Activated gamma-delta T cell treated with Interleukin-2 at 50 U/mL for 16 hours (primary cell): Measurements from ENCODE around the gene CD83.

ENCODE experiments used
- DNase-seq: peaks from one replicate; pipeline ENCODE4 v3.0.0-alpha.2; 2020

CD83 gene

DNA sequence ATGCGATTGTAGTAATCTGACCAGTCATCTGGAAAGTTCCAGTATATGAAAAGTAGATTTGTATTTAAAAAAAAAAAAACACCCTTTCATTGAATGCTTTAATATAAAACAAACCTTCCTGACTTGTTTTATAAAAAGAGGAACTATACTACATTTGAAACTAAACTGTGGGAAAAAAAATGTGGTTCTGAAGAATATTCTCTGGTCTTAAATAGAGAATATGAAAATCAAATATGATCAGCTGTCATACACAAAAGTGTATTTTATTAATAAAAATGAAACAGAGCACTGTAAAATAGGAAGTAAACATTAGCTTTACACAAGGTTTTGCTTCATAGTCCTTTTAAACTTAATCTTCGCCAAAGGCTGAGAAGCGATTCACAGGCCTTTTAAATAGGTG lies 25.3 kb upstream of the CD83 start:
- no peak for DNase-seq

DNA sequence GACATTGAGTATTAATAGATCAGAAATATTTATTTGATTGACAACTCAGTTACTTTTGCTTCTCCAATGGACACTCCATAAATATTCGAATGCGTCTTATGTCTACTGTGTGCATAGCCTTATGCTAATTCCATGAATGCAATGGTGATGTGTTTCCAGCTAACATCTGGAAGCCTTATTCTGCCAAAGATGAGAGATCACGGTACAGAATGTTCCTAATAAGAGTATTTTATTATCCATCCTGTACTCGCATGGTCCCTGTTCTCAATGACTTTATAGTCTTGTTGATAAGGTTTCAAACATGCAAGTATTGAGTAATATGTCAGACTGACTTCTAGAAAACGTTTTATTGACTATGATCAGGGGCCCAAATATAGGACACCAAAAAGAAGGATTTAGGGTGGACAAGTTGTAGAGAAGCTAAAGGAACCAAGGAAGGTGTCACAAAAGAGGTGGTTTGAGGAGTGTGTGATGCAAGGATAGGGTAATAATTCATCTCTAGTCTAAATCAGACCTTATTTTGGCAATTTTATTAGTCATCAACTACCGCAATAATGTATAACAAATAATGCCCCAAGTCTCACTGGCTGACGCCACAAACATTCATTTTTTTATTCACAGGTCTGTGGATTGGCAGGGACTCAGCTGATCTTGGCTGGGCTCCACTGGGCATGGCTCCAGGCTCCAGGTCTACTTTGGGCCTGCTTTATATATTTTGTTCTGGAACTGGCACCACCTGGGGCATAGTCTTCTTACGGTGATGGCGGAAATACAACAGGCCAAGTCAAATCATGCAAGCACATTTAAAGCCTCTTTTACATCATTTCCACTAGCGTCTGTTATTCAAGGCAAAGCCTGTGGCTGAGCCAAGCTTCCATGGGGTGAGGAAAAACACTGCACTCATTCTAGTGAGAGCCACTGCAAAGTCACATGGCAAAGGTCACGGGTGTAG lies 24.5 kb upstream of the CD83 start:
- no peak for DNase-seq

DNA sequence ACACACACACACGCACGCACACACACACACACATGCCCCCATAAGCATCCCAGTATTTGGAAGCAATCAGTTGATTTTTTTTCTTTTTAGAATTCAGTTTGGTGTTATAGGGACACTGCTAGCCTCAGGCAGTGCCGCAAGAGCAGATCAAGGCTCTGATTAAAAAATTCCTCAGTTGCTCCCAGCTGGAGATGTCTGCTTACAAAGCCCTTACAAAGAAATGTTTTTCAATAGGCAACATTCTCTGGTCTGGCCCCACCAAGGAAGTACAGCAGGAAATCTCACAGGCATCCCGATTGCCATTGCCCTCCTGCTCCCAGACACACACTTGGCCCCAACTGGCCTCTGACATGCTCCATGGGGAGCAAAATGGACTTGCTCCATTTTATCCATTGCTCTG lies 22.9 kb upstream of the CD83 start:
- no peak for DNase-seq

DNA sequence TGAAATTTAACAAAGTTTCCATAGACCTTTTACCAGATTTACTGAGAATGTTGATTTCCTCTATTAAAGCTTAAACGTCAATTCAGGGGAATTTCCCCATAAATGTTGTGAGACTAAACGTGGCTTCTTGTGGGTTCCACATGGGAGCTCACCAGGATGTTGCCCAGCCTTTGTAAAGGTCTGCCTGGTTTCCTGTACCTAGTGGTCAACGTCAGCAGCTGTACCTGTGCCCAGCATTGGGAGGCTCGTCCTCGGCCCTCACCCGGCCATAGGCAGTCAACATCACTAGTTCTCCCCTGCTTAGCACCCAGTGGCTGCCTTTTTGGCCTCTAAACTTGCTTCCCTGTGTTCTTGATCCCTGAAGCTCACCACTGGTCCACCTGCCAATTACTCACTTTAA lies 22.1 kb upstream of the CD83 start:
- DNase-seq, result no peak

DNA sequence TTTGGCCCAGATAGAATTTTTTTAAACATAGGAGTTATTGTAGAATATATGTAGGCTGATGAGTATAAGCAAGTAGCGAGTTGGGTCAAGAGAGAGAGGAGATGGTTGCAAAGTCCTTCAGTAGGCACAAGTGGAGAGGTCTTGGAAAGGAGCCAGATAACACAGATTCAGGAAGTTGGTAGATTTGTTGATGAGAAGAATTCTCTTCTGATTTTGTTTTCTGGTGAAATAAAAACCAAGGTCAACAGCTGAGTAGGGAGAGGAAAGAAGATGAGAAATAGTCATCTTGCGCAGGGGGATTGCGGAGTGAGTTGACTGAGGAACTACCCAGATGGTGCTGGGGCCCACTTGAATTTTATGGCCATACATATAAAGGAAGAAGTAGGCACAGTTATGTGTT lies 17.4 kb upstream of the CD83 start:
- DNase-seq, result no peak

DNA sequence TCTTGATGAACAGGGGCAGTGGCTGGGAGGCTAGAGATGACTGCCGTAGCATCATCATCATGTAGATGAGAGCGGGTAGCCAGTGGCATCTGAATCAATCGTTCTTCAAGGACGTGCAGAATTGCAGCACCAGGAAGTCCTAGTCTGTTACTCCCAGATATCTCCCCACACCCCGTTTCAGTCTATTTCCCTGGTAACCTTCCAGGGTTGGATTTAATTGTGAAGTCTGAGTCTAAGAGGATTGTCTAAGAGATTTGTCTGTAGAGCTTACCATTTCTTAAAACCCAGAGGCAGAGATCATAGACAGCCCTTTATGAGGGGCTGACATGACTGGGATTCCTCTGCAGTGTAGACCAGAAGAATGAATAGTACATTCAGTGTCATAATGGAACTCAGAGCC lies 16.6 kb upstream of the CD83 start:
- no peak for DNase-seq

DNA sequence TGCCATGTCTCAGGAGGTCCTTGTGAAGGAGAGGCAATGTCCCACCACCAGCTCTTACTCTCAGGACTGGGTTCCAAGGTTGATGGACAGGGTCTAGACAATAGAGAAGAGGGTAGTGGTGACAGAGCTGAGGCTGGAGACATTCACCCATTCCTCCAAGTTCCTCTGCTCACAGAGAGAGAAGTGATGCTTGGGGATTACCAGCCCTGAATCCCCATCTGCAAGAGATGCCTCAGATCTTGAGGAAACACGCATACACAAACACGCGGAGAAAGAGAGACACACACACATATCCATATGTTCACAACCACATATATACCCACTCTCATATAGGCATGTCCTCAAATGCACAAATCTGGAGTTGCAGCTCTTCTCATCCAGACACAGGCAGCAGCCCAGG lies 15.2 kb upstream of the CD83 start:
- DNase-seq, result no peak

DNA sequence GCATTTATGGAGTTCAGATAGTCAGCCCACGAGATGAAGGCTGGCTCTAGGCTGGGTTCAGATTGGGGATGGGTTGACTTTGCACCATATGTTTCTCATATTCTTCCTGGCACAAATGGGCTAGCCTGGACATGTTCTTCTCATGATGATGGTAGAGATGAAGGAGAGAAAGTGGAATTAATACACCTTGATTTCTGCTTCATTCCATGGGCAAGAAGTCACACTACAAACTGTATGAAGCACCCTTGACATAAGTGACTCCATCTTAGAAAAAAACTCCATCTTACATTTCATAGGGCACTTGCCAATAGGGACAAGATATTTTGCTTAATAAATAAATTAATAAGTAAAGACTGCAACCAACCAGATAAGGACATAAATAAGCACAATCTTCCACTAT lies 12.0 kb upstream of the CD83 start:
- no peak for DNase-seq

DNA sequence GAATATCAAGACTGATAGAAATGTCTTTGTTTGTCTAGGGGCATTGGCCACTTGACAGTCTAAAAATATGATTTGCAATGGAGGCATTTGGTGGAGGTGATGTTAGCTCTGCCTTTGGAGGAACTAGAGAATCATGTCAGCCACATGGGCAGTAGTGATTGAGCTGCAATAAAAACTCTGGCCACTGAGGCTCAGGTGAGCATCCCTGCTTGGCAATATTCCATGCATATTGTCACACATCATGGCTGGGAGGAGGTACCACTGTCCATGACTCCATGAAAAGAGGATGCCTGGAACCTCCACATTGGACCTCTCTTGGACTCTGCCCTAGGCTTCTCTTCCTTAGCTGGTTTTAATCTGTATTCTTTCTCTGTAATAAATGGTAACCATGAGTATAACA lies 10.6 kb upstream of the CD83 start:
- no peak for DNase-seq

DNA sequence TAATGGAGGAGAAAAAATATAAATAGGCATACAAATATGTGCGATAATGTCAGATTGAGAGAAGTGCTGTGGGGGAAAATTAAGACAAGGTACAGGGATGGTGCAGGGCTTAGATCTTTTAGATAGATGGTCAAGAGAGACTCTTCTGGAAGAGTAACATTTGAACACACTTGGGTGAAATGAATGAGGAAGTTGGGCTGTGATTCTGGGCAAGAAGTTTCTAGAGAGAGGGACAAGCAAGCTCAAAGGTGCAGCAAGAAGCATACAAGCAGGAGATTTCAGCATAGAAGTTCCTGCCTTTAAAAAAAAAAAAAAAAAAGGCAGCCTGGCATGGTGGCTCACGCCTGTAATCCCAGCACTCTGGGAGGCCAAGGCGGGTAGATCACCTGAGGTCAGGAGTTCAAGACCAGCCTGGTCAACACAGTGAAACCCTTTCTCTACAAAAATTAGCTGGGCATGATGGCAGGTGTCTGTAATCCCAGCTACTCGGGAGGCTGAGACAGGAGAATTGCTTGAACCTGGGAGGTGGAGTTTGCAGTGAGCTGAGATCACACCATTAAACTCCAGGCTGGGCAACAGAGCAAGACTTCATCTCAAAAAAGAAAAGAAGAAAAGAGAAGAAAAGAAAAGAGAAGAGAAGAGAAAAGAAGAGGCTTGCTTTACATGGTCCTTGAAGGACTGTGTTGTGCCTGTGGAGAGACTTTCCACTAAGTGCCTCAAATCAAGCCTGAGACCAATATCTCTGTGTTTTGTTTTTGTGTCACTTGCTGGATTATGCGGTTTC lies 9.7 kb upstream of the CD83 start:
- DNase-seq, result no peak

DNA sequence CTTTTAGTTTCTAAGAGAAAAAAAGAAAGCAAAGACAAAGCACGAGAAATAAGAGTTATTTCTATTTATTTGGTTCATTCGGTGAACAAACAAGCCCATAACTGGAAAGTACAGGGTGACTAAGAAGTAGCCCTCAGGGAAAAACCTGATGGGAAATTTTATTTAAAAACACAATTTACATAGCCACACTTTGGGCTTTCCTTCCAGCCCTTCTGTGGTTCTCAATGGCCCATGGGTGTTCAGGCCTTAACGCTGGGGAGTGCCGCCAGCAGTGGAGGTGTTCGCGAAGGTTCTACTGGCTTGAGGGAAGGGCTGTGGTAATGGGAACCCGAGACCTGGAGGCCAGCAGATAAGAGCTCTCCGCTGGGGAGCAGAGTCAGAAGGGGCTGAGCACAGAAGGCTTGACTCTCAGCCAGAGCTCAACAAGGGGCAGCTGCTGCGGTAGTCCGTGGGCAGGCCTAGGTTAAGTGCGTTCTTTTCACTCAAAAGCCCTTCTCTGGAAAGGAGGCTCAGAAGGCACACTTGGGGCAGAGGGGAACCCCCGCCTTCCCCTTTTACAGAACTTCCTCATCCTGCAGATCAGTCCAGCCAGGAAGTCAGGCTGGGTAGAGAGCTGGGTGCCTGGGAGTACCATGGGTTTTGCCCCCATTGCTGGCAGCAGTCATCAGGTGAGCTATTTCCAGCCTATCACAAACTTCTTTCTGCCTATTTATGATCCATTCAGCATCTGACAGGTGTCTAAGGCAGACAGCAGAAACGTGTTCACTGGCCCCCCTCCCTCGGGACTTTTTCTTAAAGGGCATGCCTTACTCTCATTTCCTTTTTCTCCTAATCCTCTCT lies 8.8 kb upstream of the CD83 start:
- DNase-seq, result no peak

DNA sequence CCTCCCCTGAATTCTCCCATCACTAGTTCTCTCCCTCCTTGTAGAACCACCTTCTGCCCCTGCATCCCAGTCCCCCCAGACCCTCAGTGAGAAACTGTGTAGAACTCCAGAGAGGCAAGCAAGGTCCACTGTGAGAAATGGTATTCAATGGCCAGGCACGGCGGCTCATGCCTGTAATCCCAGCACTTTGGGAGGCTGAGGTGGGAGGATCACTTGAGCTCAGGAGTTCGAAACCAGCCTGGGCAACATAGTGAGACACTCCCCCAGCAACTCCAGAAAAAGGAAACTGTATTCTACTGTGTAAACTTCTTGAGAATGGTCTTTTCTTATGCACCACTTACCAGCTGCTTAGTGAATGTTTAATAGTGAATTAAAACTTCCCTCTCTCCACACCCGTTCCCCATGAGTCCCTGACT lies 8.2 kb upstream of the CD83 start:
- no peak for DNase-seq

DNA sequence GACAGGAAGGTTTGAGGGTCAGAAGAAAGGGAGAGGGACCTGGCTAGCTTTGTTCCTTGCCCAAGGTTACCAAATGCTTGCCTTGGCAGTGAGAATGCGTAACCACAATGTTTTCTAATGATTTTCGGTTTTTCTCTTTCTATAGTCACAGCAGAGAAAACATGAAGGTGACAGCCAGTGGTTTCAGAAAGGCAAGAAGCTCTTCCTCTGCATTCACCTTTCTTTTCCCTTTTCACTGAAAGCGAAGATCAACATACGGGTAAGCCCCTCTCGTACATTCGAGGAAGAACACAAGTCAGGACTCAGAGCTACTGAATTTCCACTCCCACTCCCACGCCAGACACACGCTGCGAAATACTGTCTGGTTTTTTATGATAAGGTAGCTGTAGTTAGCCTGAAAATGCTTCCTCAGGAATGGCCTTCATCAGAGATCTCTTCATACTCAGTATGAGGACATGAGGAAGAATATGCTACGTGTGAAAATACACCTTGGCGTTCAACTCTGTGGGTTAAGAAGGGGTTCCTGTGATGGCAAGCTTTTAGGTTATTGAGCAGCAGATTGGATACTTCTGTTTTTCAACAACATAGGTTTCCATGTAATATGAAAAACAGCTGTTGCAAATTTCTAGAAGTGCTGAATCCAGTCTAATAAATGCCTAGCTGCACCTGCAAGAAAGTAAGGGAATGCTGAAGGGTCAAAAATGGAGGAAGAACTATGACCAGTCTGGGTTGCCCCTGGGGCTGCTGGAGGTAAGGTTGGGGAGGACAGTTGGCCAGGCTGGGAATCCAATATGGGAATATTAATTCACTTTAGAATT lies 7.4 kb upstream of the CD83 start:
- no peak for DNase-seq

DNA sequence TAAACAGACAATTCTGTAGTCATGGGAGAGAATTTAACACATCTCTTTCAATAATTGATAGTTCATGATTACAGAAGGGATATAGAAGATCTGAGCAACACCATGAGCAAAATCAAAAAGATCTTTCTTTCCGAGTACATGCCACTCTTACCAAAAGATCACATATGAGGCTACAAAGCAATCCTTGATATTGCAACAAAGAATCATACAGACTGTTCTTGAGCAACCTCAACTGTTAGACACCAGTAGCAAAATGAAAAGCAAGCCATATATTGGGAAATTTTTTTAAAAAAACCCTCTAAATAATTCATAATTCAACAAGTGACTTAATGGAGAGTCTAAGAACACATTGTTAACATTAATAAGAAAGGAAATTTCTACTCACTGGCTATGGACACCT lies 3.6 kb upstream of the CD83 start:
- no peak for DNase-seq

DNA sequence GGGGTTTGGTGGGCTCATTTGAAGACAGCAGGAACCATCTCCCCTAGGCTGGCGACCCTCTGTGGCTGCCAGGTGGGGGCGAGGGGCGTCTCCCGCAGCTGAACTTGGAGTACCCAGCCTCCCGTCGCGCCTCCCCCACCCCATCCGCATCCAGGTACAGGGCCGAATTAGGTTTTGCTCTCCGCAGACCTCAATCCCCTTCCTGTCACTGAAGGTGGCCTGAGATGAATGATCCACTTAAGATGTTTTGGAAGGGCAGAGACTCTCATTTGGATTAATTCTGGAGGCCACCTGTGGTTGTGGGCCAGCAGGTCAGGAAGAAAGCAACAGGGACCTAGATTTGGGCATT lies 493 bp downstream of the CD83 start:
- DNase-seq, result no peak

DNA sequence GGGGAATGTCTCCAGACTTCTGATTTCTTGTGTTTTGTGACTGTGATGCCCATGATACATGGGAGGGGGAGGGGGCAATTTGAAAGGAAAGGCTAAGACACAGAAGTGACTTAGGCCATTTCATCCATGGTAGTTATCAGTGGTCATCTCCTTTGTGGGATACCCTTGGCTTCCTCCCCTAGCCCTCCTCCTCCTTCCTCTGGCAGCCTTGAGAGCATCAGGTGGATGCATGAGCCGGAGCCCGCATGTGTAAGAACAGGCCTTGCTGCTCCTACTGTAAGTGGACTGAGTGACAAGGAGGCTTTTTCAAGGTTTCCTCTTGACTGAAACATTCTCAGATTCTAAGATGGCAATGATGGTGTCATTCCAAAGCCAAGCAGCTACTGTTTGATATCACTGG lies 874 bp downstream of the CD83 start:
- DNase-seq, result no peak

DNA sequence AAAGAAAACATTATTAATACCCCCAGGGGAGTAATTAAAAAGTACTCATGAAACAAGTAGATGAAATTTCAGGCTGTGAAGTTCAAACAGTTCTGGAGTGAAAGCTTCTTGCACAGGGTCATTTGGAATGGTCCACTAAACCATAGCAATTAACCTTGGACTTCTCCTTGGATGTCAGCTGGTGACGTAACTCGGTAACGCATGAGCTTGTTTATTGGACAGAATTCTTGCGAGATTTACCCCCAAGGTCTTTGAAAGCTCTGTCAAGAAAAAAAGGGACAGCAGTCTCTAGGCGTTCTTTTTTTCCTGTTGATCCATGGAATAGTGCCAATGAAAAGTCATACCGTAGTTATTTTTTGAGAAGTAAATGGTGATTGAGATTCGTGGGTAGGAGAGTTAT lies 2.2 kb downstream of the CD83 start:
- DNase-seq, result no peak

DNA sequence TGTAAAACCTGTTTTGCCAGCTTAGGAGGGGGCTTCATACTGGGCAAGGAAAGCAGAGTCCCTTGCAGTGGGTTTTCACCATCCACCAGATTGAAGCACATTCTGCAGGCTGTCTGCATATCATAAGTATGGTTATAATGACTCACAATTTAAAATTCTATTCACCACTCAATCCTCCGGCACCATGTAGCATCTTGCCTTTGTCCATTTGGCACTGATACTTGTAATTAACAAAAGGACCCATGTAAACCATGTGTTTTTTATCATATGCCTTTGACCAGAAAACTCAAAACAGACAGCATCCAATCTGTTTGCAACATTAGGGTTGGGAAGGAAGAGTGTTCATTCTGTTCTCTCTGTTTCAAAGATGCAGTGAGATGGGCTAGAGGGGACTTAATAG lies 3.0 kb downstream of the CD83 start:
- no peak for DNase-seq

DNA sequence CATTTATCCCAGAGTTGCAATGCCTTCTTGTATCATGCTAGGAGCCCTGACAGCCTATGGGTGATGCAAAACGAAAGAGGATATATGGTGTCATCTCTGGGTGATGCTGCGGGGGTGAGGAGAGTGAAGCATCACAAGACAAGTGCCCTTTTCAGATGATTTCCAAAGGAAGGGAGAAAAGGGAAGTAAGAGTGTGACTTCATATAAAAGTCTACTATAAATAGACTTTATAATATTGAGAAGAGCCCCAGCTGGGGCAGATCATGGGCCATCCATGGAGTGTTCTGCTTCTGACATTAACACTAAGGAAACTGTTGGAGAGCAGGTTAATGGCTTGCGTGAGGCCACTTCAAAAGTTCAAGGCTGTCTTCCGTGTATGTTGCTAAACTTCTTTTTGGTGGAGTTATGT lies 4.4 kb downstream of the CD83 start:
- no peak for DNase-seq

DNA sequence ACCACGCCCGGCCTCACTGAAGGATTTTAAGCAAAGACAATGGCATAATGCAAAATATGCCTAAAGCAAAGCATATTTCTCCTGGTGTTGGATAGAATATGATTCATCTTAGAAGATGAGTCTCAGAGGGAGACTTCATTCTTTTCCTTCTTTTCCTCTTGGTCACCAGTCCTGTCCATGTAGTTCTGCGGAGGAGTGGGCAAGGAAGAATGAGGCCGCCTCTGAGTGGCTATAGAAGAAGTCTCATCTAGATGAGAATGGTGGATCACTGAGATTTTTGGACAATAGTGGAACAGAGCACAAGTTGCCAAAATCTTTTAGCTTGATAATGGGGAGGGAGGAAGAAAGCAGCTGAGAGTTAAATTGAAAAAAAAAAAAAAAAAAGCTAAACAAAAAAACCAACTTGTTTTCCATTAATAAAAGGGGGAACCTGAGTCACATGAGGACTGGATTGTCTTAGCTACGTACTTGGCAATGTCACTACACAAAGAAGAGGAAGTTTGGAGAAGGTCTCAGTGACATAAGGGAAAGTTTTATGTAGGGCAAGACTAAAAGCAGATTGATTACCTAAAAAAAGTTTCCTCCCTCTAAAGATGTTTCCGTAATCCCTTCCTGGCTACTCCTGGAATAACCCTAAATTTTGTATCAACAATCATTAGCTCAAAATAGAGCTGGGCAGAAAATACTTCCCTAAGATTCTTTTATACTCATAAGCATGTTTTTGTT lies 6.0 kb downstream of the CD83 start:
- DNase-seq, result no peak

DNA sequence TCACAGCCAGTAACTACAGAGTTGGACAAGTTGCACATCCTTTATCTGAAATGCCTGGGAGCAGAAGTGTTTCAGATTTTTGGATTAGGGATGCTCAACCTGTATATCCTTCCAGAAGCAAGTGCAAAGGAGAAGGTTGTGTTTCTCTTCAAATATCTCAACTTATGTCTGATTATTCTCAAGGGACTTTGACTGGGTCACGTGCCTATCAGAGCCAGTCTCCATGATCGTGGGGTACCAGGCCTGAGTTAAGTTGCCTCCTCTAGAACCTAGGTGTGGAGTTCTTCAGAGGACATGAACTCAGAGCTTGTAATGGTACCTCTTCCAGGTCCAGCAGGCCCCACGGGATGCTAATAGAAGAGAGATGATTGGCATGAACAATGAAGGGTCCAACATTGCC lies 7.8 kb downstream of the CD83 start:
- no peak for DNase-seq

DNA sequence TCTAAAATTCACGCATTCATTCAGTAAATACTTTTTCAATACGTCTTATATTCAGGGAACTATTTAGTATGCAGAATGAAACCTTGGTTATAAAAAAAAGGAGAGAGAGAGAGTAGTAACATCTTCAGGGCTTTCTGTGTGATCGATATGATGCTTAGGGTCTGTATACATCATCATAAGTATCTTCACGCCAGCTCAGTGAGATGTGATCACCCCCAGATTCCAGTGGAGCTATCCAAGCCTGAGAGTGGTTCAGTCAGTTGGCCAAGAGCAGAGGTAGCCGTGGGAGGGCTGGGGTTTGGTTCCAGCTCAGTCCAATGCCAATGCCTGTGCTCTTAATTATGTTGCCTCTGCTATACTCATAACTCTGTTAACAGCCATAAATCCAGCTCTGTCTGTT lies 8.6 kb downstream of the CD83 start:
- DNase-seq, result no peak
